ENCODE results near the gene HIP1R.
A peak's percentile ranks its signal among the peaks of the same experiment; 100 is the strongest.

Gene HIP1R

DNA sequence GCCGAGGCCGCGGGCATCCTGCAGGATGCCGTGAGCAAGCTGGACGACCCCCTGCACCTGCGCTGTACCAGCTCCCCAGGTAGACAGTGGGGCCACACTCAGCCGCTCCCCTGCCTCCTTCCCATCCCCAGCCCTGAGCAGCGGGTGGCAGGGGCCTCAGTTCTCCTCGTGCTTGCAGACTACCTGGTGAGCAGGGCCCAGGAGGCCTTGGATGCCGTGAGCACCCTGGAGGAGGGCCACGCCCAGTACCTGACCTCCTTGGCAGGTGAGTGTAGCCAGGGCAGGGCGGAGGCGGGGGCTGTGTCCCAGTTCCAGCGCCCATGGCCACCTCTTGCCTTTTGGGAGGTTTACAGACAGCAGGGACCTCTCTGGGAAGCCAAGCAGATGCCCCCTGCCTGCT lies 22.9 kb downstream of the HIP1R start:
- no peaks in the 10 kb centered on the region for H3K79me2 ChIP-seq
- H3K36me3 ChIP-seq (ENCODE audit: control insufficient read depth, insufficient read depth, low read length), result no peaks in the 10 kb centered on the region
- peaks cover 3% of the 10 kb centered on the region for H3K4me1 ChIP-seq
- no peak overlapping the region for H2AFZ ChIP-seq
- no peak overlapping the region for H3K4me3 ChIP-seq (ENCODE audit: low read depth, low read length)
- TF ChIP-seq, protein P1, sequence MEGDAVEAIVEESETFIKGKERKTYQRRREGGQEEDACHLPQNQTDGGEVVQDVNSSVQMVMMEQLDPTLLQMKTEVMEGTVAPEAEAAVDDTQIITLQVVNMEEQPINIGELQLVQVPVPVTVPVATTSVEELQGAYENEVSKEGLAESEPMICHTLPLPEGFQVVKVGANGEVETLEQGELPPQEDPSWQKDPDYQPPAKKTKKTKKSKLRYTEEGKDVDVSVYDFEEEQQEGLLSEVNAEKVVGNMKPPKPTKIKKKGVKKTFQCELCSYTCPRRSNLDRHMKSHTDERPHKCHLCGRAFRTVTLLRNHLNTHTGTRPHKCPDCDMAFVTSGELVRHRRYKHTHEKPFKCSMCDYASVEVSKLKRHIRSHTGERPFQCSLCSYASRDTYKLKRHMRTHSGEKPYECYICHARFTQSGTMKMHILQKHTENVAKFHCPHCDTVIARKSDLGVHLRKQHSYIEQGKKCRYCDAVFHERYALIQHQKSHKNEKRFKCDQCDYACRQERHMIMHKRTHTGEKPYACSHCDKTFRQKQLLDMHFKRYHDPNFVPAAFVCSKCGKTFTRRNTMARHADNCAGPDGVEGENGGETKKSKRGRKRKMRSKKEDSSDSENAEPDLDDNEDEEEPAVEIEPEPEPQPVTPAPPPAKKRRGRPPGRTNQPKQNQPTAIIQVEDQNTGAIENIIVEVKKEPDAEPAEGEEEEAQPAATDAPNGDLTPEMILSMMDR (IDR thresholded peaks at IDR 0.05), result no peak
- no peak overlapping the region for H3K4me2 ChIP-seq (ENCODE audit: low read length)
- H3K27me3 ChIP-seq (ENCODE audit: control insufficient read depth, insufficient read depth, low read length), result no peaks in the 10 kb centered on the region
- no peak overlapping the region for H3K27ac ChIP-seq
- no peak overlapping the region for H3K9ac ChIP-seq
- H3K9me3 ChIP-seq (ENCODE audit: control insufficient read depth, low read length), result no peaks in the 10 kb centered on the region

DNA sequence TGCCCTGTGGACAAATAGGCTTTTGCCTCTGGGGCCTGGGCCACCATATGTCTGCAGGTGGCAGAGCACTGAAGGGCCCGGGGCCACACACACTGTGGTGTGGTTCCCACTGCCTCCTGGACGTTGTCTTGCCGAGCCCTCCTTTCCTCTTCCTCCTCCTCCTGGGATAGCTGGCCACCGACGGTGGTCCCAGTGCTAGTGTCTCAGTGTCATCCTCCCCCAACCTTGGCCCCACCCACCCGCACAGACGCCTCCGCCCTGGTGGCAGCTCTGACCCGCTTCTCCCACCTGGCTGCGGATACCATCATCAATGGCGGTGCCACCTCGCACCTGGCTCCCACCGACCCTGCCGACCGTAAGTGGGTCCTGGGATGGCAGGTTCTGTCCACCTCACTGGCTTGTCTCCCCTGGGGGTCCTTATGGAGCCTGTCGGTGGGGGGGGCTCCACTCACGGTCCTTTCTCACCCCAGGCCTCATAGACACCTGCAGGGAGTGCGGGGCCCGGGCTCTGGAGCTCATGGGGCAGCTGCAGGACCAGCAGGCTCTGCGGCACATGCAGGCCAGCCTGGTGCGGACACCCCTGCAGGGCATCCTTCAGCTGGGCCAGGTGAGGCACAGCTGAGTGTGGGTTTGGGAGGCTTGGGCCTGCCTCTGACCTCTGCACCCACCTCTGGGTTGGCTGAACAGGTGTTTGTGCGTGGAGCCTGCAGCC lies 23.5 kb downstream of the HIP1R start:
- peaks cover 3% of the 10 kb centered on the region for H3K4me1 ChIP-seq
- no peaks in the 10 kb centered on the region for H3K27me3 ChIP-seq (ENCODE audit: control insufficient read depth, insufficient read depth, low read length)
- no peak overlapping the region for H3K27ac ChIP-seq
- TF ChIP-seq, protein P1 (IDR thresholded peaks at IDR 0.05), result no peak
- H2AFZ ChIP-seq, result no peak overlapping the region
- H3K4me2 ChIP-seq (ENCODE audit: low read length), result no peak overlapping the region
- no peaks in the 10 kb centered on the region for H3K9me3 ChIP-seq (ENCODE audit: control insufficient read depth, low read length)
- no peak overlapping the region for H3K9ac ChIP-seq
- H3K79me2 ChIP-seq, result no peaks in the 10 kb centered on the region
- no peaks in the 10 kb centered on the region for H3K36me3 ChIP-seq (ENCODE audit: control insufficient read depth, insufficient read depth, low read length)
- H3K4me3 ChIP-seq (ENCODE audit: low read depth, low read length), result no peak overlapping the region

DNA sequence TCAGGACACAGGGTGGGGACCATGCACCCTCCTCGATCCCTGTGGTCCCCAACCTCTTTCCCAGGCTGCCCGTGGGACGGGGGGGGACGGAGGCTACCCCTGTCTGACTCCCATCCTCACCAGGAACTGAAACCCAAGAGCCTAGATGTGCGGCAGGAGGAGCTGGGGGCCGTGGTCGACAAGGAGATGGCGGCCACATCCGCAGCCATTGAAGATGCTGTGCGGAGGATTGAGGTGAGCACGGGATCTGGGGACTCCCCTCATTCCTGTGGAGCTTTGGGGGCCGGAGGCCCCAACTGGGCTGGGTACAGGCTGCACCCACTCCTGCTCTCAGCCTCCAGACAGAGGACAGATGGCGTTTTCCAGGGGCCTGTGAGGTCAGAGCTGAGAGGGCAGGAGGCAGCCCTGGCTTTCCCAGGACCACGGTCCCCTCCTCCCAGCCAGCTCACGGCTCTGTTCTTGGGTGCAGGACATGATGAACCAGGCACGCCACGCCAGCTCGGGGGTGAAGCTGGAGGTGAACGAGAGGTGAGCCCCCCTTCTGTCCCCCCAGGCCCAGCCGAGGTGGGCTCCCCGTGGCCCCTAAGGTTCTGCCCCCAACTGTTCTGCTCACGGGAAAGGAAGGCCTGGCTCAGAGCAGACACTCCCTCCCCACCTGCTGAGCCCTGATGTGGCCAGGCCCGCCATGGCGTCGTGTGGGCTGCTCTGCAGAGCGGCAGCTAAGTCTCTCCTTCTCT lies 24.2 kb downstream of the HIP1R start:
- Histone ChIP-seq H2AFZ (no peak overlapping the region), H3K79me2 (no peaks in the 10 kb centered on the region), H3K9me3 (ENCODE audit: control insufficient read depth, low read length) (no peaks in the 10 kb centered on the region), H3K27ac (no peak overlapping the region), H3K36me3 (ENCODE audit: control insufficient read depth, insufficient read depth, low read length) (no peaks in the 10 kb centered on the region), H3K4me2 (ENCODE audit: low read length) (no peak overlapping the region), H3K4me3 (ENCODE audit: low read depth, low read length) (no peak overlapping the region), H3K9ac (no peak overlapping the region), H3K4me1 (peaks cover 3% of the 10 kb centered on the region), H3K27me3 (ENCODE audit: control insufficient read depth, insufficient read depth, low read length) (no peaks in the 10 kb centered on the region)
- TF ChIP-seq, protein P1 (IDR thresholded peaks at IDR 0.05), result no peak

DNA sequence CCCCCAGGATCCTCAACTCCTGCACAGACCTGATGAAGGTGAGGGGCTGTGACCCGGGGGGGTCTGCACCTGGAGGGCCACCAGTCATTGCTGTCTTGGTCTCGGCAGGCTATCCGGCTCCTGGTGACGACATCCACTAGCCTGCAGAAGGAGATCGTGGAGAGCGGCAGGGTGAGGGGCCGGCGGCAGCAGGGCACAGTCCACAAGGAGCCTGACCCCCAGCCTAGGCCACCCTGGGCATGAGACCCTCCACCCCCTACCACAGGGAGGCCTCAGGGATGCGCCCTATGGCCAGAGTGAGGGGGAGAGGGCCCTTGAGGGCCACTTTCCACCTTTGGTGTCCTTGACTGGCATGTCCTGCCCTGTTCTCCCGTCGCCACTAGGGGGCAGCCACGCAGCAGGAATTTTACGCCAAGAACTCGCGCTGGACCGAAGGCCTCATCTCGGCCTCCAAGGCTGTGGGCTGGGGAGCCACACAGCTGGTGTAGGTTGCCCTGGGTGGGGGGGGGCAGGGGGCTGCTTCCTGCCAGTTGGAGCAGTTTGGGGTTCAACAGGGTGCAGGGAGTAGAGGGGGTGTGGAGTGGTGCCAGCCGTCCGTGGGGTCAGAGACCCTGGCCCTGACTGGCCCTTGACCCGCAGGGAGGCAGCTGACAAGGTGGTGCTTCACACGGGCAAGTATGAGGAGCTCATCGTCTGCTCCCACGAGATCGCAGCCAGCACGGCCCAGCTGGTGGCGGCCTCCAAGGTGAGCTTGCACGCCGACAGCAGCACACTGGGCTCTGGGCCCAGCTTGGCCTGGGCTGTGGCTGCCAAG lies 25.0 kb downstream of the HIP1R start:
- TF ChIP-seq, protein P1 (IDR thresholded peaks at IDR 0.05), result peak; percentile 96
- Histone ChIP-seq H3K4me2 (ENCODE audit: low read length) (no peak overlapping the region), H3K4me3 (ENCODE audit: low read depth, low read length) (no peak overlapping the region), H3K9me3 (ENCODE audit: control insufficient read depth, low read length) (no peaks in the 10 kb centered on the region), H3K27ac (no peak overlapping the region), H2AFZ (no peak overlapping the region), H3K4me1 (peaks cover 3% of the 10 kb centered on the region), H3K9ac (no peak overlapping the region), H3K27me3 (ENCODE audit: control insufficient read depth, insufficient read depth, low read length) (no peaks in the 10 kb centered on the region), H3K36me3 (ENCODE audit: control insufficient read depth, insufficient read depth, low read length) (no peaks in the 10 kb centered on the region), H3K79me2 (no peaks in the 10 kb centered on the region)

Data from parathyroid adenoma (tissue), 2 donors.